HepG2 (cell line): ENCODE data around the gene NAGS. TPM values are rescaled to one million over a fixed set of nuclear protein-coding genes. Genes with fewer than 3 reads are reported as not detected.

Experiments used
- BCL6 ChIP-seq: IDR thresholded peaks from 2 replicates; pipeline ENCODE4 v1.6.1; 2016; ENCODE audit warnings: missing genetic modification reagents, missing compliant biosample characterization
- CBFB ChIP-seq: sonication (generic); formaldehyde crosslinking; IDR thresholded peaks from 2 replicates; pipeline ENCODE4 v1.4.0; 2020; ENCODE audit warnings: missing genetic modification reagents
- CREB1 ChIP-seq, 2 experiments: fragments of 450-650 bp in 1 of 2; IDR thresholded peaks; 2 replicates each; pipeline ENCODE4 v1.6.1; 2016 to 2017; ENCODE audit warnings: control low read depth in 1 of 2, mild to moderate bottlenecking in 1 of 2, missing compliant biosample characterization in 1 of 2, missing genetic modification characterization in 1 of 2
- IKZF1 ChIP-seq: fragments of 450-650 bp; IDR thresholded peaks from 2 replicates; pipeline ENCODE4 v1.7.1; 2016
- MIXL1 ChIP-seq: IDR thresholded peaks from 2 replicates; pipeline ENCODE4 v1.6.1; 2016
- MYNN ChIP-seq: sonication (generic); formaldehyde crosslinking; IDR thresholded peaks from 2 replicates; pipeline ENCODE4 v1.4.0; 2020; ENCODE audit warnings: mild to moderate bottlenecking, low read depth, missing genetic modification reagents
- NBN ChIP-seq: fragments of 450-650 bp; conservative IDR thresholded peaks from 2 replicates; pipeline ENCODE4 v1.6.1; 2017
- PAX8 ChIP-seq: sonication (generic); formaldehyde crosslinking; IDR thresholded peaks from 2 replicates; pipeline ENCODE4 v1.8.0; 2022; ENCODE audit warnings: mild to moderate bottlenecking, missing genetic modification reagents, borderline replicate concordance
- RNF2 ChIP-seq: fragments of 450-650 bp; conservative IDR thresholded peaks from 2 replicates; pipeline ENCODE4 v1.6.1; 2016; ENCODE audit warnings: low read depth
- TOE1 ChIP-seq: sonication (generic); formaldehyde crosslinking; IDR thresholded peaks from 2 replicates; pipeline ENCODE4 v1.4.0; 2020; ENCODE audit warnings: mild to moderate bottlenecking, missing genetic modification reagents
- ZBED4 ChIP-seq: sonication (generic); formaldehyde crosslinking; IDR thresholded peaks from 2 replicates; pipeline ENCODE4 v1.4.0; 2020; ENCODE audit warnings: missing genetic modification reagents, borderline replicate concordance
- ZNF101 ChIP-seq: sonication (generic); formaldehyde crosslinking; IDR thresholded peaks from 2 replicates; pipeline ENCODE4 v1.4.0; 2020; ENCODE audit warnings: mild to moderate bottlenecking, low read depth, missing genetic modification reagents, borderline replicate concordance
- ZNF607 ChIP-seq: sonication (generic); formaldehyde crosslinking; IDR thresholded peaks from 2 replicates; pipeline ENCODE4 v1.5.1; 2020; ENCODE audit warnings: missing genetic modification reagents, mild to moderate bottlenecking, borderline replicate concordance
- ZNF724P ChIP-seq: sonication (generic); formaldehyde crosslinking; IDR thresholded peaks from 2 replicates; pipeline ENCODE4 v1.8.0; 2022; ENCODE audit warnings: missing genetic modification reagents, borderline replicate concordance
- ZZZ3 ChIP-seq: sonication (generic); formaldehyde crosslinking; IDR thresholded peaks from 2 replicates; pipeline ENCODE4 v1.4.0; 2020; ENCODE audit warnings: missing genetic modification reagents, mild to moderate bottlenecking, borderline replicate concordance
- polyA plus RNA-seq, 8 experiments: library from polyadenylated mRNA; depleted of rRNA in 3 of 8; stranded (reverse) in 7 of 8; unstranded in 1 of 8; fragments of >200 nt; fragmentation: Illumina TruSeq in 4 of 8; extraction: Trizol in 4 of 8; gene quantifications; 2 replicates each; pipeline versions ENCODE4 v1.2.1 to v1.2.3, GENCODE V29; 2011 to 2016; ENCODE audit warnings: low read depth in 4 of 8, missing spikeins in 1 of 8, mixed read lengths in 1 of 8; ENCODE audit not compliant: insufficient read depth in 1 of 8
- total RNA-seq, 5 experiments: library from RNA; depleted of rRNA; stranded (reverse); fragments of >200 nt; fragmentation: Illumina TruSeq; extraction: Trizol; gene quantifications; 2 replicates each; pipeline ENCODE4 v1.2.3, GENCODE V29; 2016; ENCODE audit warnings: low read depth in 1 of 5
- TF ChIP-seq, protein P1 (sequence below): sonication (generic); formaldehyde crosslinking; IDR thresholded peaks from 2 replicates; pipeline ENCODE4 v1.8.1; 2022; ENCODE audit warnings: low read depth, mild to moderate bottlenecking, missing genetic modification reagents
- TF ChIP-seq, protein P2 (sequence below): sonication (generic); formaldehyde crosslinking; conservative IDR thresholded peaks from 2 replicates; pipeline ENCODE4 v1.4.0; 2020; ENCODE audit warnings: missing genetic modification reagents
- TF ChIP-seq, protein P3 (sequence below): sonication (generic); formaldehyde crosslinking; IDR thresholded peaks from 2 replicates; pipeline ENCODE4 v1.4.0; 2020; ENCODE audit warnings: missing genetic modification reagents

The NAGS gene
- total and polyA plus RNA-seq, 2 of the 13 experiments (the other 11 are each of a cell fraction or from before 2014, with no cell fraction given), result 4.3 to 5.1 TPM

DNA sequence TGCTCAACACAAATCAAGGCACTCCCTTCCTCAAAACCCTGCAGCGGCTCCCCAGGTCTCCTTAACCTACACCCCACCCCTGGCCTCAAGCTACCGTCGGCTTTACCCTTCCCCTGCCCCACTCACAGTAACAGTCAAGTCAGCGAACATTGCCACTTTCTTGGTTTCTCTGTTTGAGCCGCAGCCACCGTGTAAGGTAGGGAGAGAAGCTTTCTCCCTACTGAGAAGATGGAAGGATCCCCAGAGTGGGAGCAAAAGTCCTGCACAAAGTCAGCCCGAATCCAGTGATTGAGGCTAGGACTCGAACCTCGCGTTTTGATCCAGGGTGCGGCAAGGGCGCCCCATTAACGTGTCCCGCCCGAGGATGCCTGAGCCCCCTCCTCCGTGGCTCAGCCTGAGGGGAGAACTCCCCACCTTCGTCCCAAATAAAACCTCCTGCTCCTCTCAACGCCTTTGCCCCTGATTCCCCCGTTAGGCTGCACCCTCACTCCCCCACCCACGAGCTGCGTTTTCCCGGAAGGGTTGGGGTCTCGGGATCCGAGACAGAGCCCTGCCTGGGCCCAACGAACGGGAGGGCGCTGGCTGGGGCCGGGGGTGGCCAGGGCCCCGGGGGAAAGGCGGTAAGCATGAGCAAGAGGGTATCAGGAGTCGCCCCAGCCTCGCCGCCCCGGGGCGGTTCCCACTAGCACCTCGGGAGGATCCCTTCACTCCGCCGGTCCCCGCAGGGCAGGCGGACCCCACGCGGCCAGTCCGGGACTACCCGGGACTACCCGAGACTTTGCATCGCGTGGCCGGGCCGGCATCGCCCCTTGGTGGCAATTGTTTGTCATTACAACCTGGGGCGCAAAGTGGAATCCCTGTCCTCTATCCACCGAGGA is 9.9 kb upstream of the NAGS start (continued):
- TF ChIP-seq ZBED4 (CRISPR knock-in tag) (no peak), NBN (no peak), ZNF101 (CRISPR knock-in tag) (no peak), MIXL1 (CRISPR knock-in tag) (peak; percentile 55; the same call in 1 of the 2 replicates), RNF2 (no peak), ZNF724P (CRISPR knock-in tag) (no peak), PAX8 (CRISPR knock-in tag) (no peak; the same call in 1 of the 2 replicates), IKZF1 (no peak), BCL6 (CRISPR knock-in tag) (no peak), CBFB (CRISPR knock-in tag) (no peak), ZNF607 (CRISPR knock-in tag) (no peak), MYNN (CRISPR knock-in tag) (no peak), TOE1 (CRISPR knock-in tag) (peak; percentile 45; the same call in 1 of the 2 replicates), CREB1 (IDR thresholded peaks at IDR 0.05) (no peak), CREB1 (CRISPR knock-in tag; IDR thresholded peaks at IDR 0.05) (no peak), ZZZ3 (no peak)
- TF ChIP-seq, protein P1, sequence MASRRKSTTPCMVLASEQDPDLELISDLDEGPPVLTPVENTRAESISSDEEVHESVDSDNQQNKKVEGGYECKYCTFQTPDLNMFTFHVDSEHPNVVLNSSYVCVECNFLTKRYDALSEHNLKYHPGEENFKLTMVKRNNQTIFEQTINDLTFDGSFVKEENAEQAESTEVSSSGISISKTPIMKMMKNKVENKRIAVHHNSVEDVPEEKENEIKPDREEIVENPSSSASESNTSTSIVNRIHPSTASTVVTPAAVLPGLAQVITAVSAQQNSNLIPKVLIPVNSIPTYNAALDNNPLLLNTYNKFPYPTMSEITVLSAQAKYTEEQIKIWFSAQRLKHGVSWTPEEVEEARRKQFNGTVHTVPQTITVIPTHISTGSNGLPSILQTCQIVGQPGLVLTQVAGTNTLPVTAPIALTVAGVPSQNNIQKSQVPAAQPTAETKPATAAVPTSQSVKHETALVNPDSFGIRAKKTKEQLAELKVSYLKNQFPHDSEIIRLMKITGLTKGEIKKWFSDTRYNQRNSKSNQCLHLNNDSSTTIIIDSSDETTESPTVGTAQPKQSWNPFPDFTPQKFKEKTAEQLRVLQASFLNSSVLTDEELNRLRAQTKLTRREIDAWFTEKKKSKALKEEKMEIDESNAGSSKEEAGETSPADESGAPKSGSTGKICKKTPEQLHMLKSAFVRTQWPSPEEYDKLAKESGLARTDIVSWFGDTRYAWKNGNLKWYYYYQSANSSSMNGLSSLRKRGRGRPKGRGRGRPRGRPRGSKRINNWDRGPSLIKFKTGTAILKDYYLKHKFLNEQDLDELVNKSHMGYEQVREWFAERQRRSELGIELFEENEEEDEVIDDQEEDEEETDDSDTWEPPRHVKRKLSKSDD, result no peak
- TF ChIP-seq, protein P2, sequence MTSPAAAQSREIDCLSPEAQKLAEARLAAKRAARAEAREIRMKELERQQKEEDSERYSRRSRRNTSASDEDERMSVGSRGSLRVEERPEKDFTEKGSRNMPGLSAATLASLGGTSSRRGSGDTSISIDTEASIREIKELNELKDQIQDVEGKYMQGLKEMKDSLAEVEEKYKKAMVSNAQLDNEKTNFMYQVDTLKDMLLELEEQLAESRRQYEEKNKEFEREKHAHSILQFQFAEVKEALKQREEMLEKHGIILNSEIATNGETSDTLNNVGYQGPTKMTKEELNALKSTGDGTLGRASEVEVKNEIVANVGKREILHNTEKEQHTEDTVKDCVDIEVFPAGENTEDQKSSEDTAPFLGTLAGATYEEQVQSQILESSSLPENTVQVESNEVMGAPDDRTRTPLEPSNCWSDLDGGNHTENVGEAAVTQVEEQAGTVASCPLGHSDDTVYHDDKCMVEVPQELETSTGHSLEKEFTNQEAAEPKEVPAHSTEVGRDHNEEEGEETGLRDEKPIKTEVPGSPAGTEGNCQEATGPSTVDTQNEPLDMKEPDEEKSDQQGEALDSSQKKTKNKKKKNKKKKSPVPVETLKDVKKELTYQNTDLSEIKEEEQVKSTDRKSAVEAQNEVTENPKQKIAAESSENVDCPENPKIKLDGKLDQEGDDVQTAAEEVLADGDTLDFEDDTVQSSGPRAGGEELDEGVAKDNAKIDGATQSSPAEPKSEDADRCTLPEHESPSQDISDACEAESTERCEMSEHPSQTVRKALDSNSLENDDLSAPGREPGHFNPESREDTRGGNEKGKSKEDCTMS, result no peak
- TF ChIP-seq, protein P3, sequence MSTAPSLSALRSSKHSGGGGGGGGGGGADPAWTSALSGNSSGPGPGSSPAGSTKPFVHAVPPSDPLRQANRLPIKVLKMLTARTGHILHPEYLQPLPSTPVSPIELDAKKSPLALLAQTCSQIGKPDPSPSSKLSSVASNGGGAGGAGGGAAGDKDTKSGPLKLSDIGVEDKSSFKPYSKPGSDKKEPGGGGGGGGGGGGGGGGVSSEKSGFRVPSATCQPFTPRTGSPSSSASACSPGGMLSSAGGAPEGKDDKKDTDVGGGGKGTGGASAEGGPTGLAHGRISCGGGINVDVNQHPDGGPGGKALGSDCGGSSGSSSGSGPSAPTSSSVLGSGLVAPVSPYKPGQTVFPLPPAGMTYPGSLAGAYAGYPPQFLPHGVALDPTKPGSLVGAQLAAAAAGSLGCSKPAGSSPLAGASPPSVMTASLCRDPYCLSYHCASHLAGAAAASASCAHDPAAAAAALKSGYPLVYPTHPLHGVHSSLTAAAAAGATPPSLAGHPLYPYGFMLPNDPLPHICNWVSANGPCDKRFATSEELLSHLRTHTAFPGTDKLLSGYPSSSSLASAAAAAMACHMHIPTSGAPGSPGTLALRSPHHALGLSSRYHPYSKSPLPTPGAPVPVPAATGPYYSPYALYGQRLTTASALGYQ (CRISPR knock-in tag), result no peak
